ENCODE measurements around the gene STX7. TPM values are rescaled to one million over a fixed set of nuclear protein-coding genes. Genes with fewer than 3 reads are reported as not detected.

The STX7 gene
- polyA plus RNA-seq, 2 of the 4 experiments (the other 2 are of a cell fraction) = 19.2 to 29.5 TPM

GRCh38 chr6:132399376-132400074 lies 113.4 kb downstream of the STX7 start:
- no peak for FAIRE-seq

More at GRCh38 chr6:132399376-132400074, 113.4 kb downstream of the STX7 start:
- ChIA-PET POLR2A (no interaction called here), CTCF (no interaction called here)
- peaks cover 4% of the 10 kb centered on the region; the same call in 2 of the 3 replicates for H3K9me3 ChIP-seq
- H3K4me3 ChIP-seq = no peak overlapping the region
- no peak overlapping the region for H3K4me2 ChIP-seq
- H3K4me1 ChIP-seq = peaks cover 2% of the 10 kb centered on the region; the same call in 2 of the 3 replicates
- TF ChIP-seq POLR2AphosphoS2 (conservative IDR thresholded peaks at IDR 0.05; ENCODE audit: low read length) (no peak), HOXB13 (CRISPR knock-in tag; IDR thresholded peaks at IDR 0.05; ENCODE audit: low read depth) (no peak), HES2 (IDR thresholded peaks at IDR 0.05) (no peak), FOSB (CRISPR knock-in tag; IDR thresholded peaks at IDR 0.05) (no peak), PBX3 (IDR thresholded peaks at IDR 0.05) (no peak), KDM1A (IDR thresholded peaks at IDR 0.05; ENCODE audit: low read depth) (no peak), JUN (IDR thresholded peaks at IDR 0.05) (no peak), EP300 (IDR thresholded peaks at IDR 0.05) (no peak)
- TF ChIP-seq, protein P1, sequence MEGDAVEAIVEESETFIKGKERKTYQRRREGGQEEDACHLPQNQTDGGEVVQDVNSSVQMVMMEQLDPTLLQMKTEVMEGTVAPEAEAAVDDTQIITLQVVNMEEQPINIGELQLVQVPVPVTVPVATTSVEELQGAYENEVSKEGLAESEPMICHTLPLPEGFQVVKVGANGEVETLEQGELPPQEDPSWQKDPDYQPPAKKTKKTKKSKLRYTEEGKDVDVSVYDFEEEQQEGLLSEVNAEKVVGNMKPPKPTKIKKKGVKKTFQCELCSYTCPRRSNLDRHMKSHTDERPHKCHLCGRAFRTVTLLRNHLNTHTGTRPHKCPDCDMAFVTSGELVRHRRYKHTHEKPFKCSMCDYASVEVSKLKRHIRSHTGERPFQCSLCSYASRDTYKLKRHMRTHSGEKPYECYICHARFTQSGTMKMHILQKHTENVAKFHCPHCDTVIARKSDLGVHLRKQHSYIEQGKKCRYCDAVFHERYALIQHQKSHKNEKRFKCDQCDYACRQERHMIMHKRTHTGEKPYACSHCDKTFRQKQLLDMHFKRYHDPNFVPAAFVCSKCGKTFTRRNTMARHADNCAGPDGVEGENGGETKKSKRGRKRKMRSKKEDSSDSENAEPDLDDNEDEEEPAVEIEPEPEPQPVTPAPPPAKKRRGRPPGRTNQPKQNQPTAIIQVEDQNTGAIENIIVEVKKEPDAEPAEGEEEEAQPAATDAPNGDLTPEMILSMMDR (IDR thresholded peaks at IDR 0.05) = no peak
- H3K27ac ChIP-seq = no peak overlapping the region
- ATAC-seq (no peak), DNase-seq (ENCODE audit: low read depth in 1 of 2, low spot score in 1 of 2) (no peak)
- 48% methylated on average over 4 of the region's 4 CpGs for WGBS (ENCODE audit: missing lambda C conversion rate)

Small RNA genes lying within 50 kb of the gene (small RNA-seq; reads per million reads assigned to genes)
- gene TAAR7P = 0 reads per million in 6 experiments

Other genes starting within 250 kb of the STX7 start
- gene MOXD1, start 111.6 kb downstream of the STX7 start, polyA plus RNA-seq (2011; rRNA removed) = 1.4 and 1.5 TPM in 2 replicates
- gene MOXD1, start 111.6 kb downstream of the STX7 start, polyA plus RNA-seq (2017; fragmentation: RNase III; extraction: RNeasy Plus Mini Kit Qiagen cat#74134 plus additional on column Dnase treatment) = 2.4 to 3.0 TPM (median 2.6 TPM) in 3 replicates
- not detected in 2 replicates for gene TAAR9, start 25.2 kb upstream of the STX7 start, polyA plus RNA-seq (2011; rRNA removed)
- gene TAAR9, start 25.2 kb upstream of the STX7 start, polyA plus RNA-seq (2017; fragmentation: RNase III; extraction: RNeasy Plus Mini Kit Qiagen cat#74134 plus additional on column Dnase treatment) = not detected in 3 replicates
- gene TAAR8, start 39.6 kb upstream of the STX7 start, polyA plus RNA-seq (2011; rRNA removed) = not detected in 2 replicates
- gene TAAR8, start 39.6 kb upstream of the STX7 start, polyA plus RNA-seq (2017; fragmentation: RNase III; extraction: RNeasy Plus Mini Kit Qiagen cat#74134 plus additional on column Dnase treatment) = not detected in 3 replicates
- gene TAAR6, start 57.2 kb upstream of the STX7 start, polyA plus RNA-seq (2011; rRNA removed) = not detected in 2 replicates
- gene TAAR6, start 57.2 kb upstream of the STX7 start, polyA plus RNA-seq (2017; fragmentation: RNase III; extraction: RNeasy Plus Mini Kit Qiagen cat#74134 plus additional on column Dnase treatment) = not detected in 3 replicates
- not detected in 2 replicates for gene TAAR5, start 76.6 kb upstream of the STX7 start, polyA plus RNA-seq (2011; rRNA removed)
- not detected in 3 replicates for gene TAAR5, start 76.6 kb upstream of the STX7 start, polyA plus RNA-seq (2017; fragmentation: RNase III; extraction: RNeasy Plus Mini Kit Qiagen cat#74134 plus additional on column Dnase treatment)
- gene TAAR2, start 111.2 kb upstream of the STX7 start, polyA plus RNA-seq (2011; rRNA removed) = not detected in 2 replicates
- gene TAAR2, start 111.2 kb upstream of the STX7 start, polyA plus RNA-seq (2017; fragmentation: RNase III; extraction: RNeasy Plus Mini Kit Qiagen cat#74134 plus additional on column Dnase treatment) = not detected in 3 replicates
- not detected in 2 replicates for gene TAAR1, start 146.1 kb upstream of the STX7 start, polyA plus RNA-seq (2011; rRNA removed)
- not detected in 3 replicates for gene TAAR1, start 146.1 kb upstream of the STX7 start, polyA plus RNA-seq (2017; fragmentation: RNase III; extraction: RNeasy Plus Mini Kit Qiagen cat#74134 plus additional on column Dnase treatment)
- 0.09 TPM in 2 replicates for gene VNN1, start 200.9 kb upstream of the STX7 start, polyA plus RNA-seq (2011; rRNA removed)
- gene VNN1, start 200.9 kb upstream of the STX7 start, polyA plus RNA-seq (2017; fragmentation: RNase III; extraction: RNeasy Plus Mini Kit Qiagen cat#74134 plus additional on column Dnase treatment) = 0.03 to 0.13 TPM in 2 of 3 replicates, not detected in the other
- 0.09 TPM in 1 of 2 replicates, not detected in the other for gene VNN2, start 244.8 kb upstream of the STX7 start, polyA plus RNA-seq (2011; rRNA removed)
- 0.13 TPM in 1 of 3 replicates, not detected in the others for gene VNN2, start 244.8 kb upstream of the STX7 start, polyA plus RNA-seq (2017; fragmentation: RNase III; extraction: RNeasy Plus Mini Kit Qiagen cat#74134 plus additional on column Dnase treatment)

Measured in A549 (cell line).